H9 (cell line): ENCODE results near the gene LRRC42. TPM values are rescaled to one million over a fixed set of nuclear protein-coding genes. Genes with fewer than 3 reads are reported as not detected.

ENCODE experiments used
- DNase-seq: peaks from one replicate; pipeline ENCODE4 v3.0.0-alpha.2; 2017
- H2AFZ ChIP-seq: one replicate; pipeline ENCODE4 v1.6.1; 2013; ENCODE audit warnings: mild to moderate bottlenecking, low read length, control low read depth, moderate library complexity
- H2AK5ac ChIP-seq: 2 replicates; pipeline ENCODE4 v1.6.1; 2013; ENCODE audit warnings: low read length, control low read depth, mixed read lengths; ENCODE audit not compliant: insufficient read length
- H2BK120ac ChIP-seq: one replicate; pipeline ENCODE4 v1.6.1; 2013; ENCODE audit warnings: low read depth, mild to moderate bottlenecking, low read length, control low read depth, inconsistent platforms; ENCODE audit not compliant: poor library complexity, severe bottlenecking
- H2BK12ac ChIP-seq: 2 replicates; pipeline ENCODE4 v1.6.1; 2013; ENCODE audit warnings: low read length, control low read depth, mixed read lengths, low read depth; ENCODE audit not compliant: insufficient read length
- H2BK15ac ChIP-seq: 2 replicates; pipeline ENCODE4 v1.6.1; 2013; ENCODE audit warnings: low read depth, low read length, control low read depth
- H2BK20ac ChIP-seq: one replicate; pipeline ENCODE4 v1.6.1; 2013; ENCODE audit warnings: low read depth, mild to moderate bottlenecking, low read length, control low read depth, inconsistent platforms; ENCODE audit not compliant: poor library complexity, severe bottlenecking
- H2BK5ac ChIP-seq: 2 replicates; pipeline ENCODE4 v1.6.1; 2013; ENCODE audit warnings: low read length, control low read depth, mixed read lengths; ENCODE audit not compliant: insufficient read length
- H3K14ac ChIP-seq: 2 replicates; pipeline ENCODE4 v1.6.1; 2013; ENCODE audit warnings: low read length, control low read depth; ENCODE audit not compliant: insufficient read depth
- H3K18ac ChIP-seq: 2 replicates; pipeline ENCODE4 v1.6.1; 2013; ENCODE audit warnings: low read depth, mild to moderate bottlenecking, mixed read lengths, low read length, control low read depth; ENCODE audit not compliant: insufficient read length
- H3K23ac ChIP-seq: 2 replicates; pipeline ENCODE4 v1.6.1; 2013; ENCODE audit warnings: low read length, control low read depth, mixed read lengths, low read depth; ENCODE audit not compliant: insufficient read length
- H3K23me2 ChIP-seq: 2 replicates; pipeline ENCODE4 v1.6.1; 2013; ENCODE audit warnings: low read depth, mild to moderate bottlenecking, mixed read lengths, low read length, control low read depth; ENCODE audit not compliant: insufficient read length, poor library complexity, severe bottlenecking
- H3K27ac ChIP-seq: 2 replicates; pipeline ENCODE4 v1.5.1; 2013; ENCODE audit warnings: low read length, control low read depth, mixed read lengths, low read depth; ENCODE audit not compliant: insufficient read length
- H3K27me3 ChIP-seq: 2 replicates; pipeline ENCODE4 v1.6.1; 2013; ENCODE audit warnings: low read length, control low read depth, inconsistent platforms; ENCODE audit not compliant: insufficient read depth
- H3K4ac ChIP-seq: 2 replicates; pipeline ENCODE4 v1.6.1; 2013; ENCODE audit warnings: low read depth, mild to moderate bottlenecking, control low read depth, inconsistent platforms, low read length, moderate library complexity
- H3K4me1 ChIP-seq: 2 replicates; pipeline ENCODE4 v1.6.1; 2013; ENCODE audit warnings: low read length, control low read depth, inconsistent platforms; ENCODE audit not compliant: insufficient read depth
- H3K4me2 ChIP-seq: 2 replicates; pipeline ENCODE4 v1.6.1; 2013; ENCODE audit warnings: low read length, control low read depth, mixed read lengths; ENCODE audit not compliant: insufficient read length, insufficient read depth
- H3K56ac ChIP-seq: 2 replicates; pipeline ENCODE4 v1.6.1; 2013; ENCODE audit warnings: low read depth, mild to moderate bottlenecking, mixed read lengths, low read length, control low read depth; ENCODE audit not compliant: insufficient read length
- H3K79me1 ChIP-seq: 2 replicates; pipeline ENCODE4 v1.6.1; 2013; ENCODE audit warnings: low read depth, mild to moderate bottlenecking, moderate library complexity, low read length, control low read depth, inconsistent platforms; ENCODE audit not compliant: insufficient read depth, poor library complexity, severe bottlenecking
- H3K79me2 ChIP-seq: 2 replicates; pipeline ENCODE4 v1.6.1; 2013; ENCODE audit warnings: low read length, control low read depth, inconsistent platforms; ENCODE audit not compliant: insufficient read depth
- H3K9ac ChIP-seq: 2 replicates; pipeline ENCODE4 v1.6.1; 2013; ENCODE audit warnings: low read length, control low read depth, mixed read lengths; ENCODE audit not compliant: insufficient read length; ENCODE audit errors: extremely low read depth
- H3K9me3 ChIP-seq: one replicate; pipeline ENCODE4 v1.6.1; 2013; ENCODE audit warnings: low read depth, low read length, inconsistent platforms; ENCODE audit not compliant: control insufficient read depth
- H3T11ph ChIP-seq: one replicate; pipeline ENCODE4 v1.6.1; 2013; ENCODE audit warnings: mild to moderate bottlenecking, low read length, control low read depth, inconsistent platforms
- H4K20me1 ChIP-seq: one replicate; pipeline ENCODE4 v1.6.1; 2013; ENCODE audit not compliant: control insufficient read depth, insufficient read length, insufficient read depth
- H4K5ac ChIP-seq: 2 replicates; pipeline ENCODE4 v1.6.1; 2013; ENCODE audit warnings: low read depth, mild to moderate bottlenecking, mixed read lengths, low read length, control low read depth; ENCODE audit not compliant: insufficient read length
- H4K8ac ChIP-seq: replicated peaks from 2 replicates; pipeline ENCODE4 v1.6.1; 2013; ENCODE audit warnings: low read length, control low read depth, mixed read lengths, low read depth; ENCODE audit not compliant: insufficient read length
- H4K91ac ChIP-seq: 2 replicates; pipeline ENCODE4 v1.6.1; 2013; ENCODE audit warnings: low read depth, mild to moderate bottlenecking, moderate library complexity, mixed read lengths, low read length, control low read depth; ENCODE audit not compliant: insufficient read length
- H3K27ac Mint-ChIP-seq, 3 experiments: 2 replicates in 2 of 3; 3 replicates in 1 of 3; pipeline ENCODE4 v1.8.0; 2020 to 2021; ENCODE audit warnings: mixed read lengths in 3 of 3, mild to moderate bottlenecking in 1 of 3, moderate library complexity in 1 of 3
- H3K27me3 Mint-ChIP-seq: 2 replicates; pipeline ENCODE4 v1.8.0; 2021; ENCODE audit warnings: low read depth, mild to moderate bottlenecking, moderate library complexity, mixed read lengths
- H3K36me3 Mint-ChIP-seq, 3 experiments: 2 replicates in 2 of 3; 3 replicates in 1 of 3; pipeline ENCODE4 v1.8.0; 2020 to 2021; ENCODE audit warnings: low read depth in 3 of 3, mixed read lengths in 3 of 3; ENCODE audit not compliant: insufficient read depth in 1 of 3
- H3K4me1 Mint-ChIP-seq, 2 experiments: 2 replicates each; pipeline ENCODE4 v1.8.0; 2020; ENCODE audit warnings: mixed read lengths in 2 of 2
- H3K4me3 Mint-ChIP-seq, 2 experiments: 2 replicates in 1 of 2; 3 replicates in 1 of 2; pipeline ENCODE4 v1.8.0; 2020 to 2021; ENCODE audit warnings: mild to moderate bottlenecking in 2 of 2, mixed read lengths in 2 of 2, moderate library complexity in 1 of 2
- H3K9me3 Mint-ChIP-seq, 2 experiments: 2 replicates in 1 of 2; 3 replicates in 1 of 2; pipeline ENCODE4 v1.8.0; 2020; ENCODE audit warnings: mild to moderate bottlenecking in 2 of 2, mixed read lengths in 2 of 2, moderate library complexity in 1 of 2
- CTCF ChIP-seq: fragments of 200-600 bp; sonication (generic); conservative IDR thresholded peaks from 3 replicates; pipeline ENCODE4 v1.8.0; 2021; ENCODE audit warnings: antibody characterized with exemption, mild to moderate bottlenecking
- WGBS: extraction: QIAGEN DNeasy Blood & Tissue Kit; methylation state at CpG from one replicate; pipeline ENCODE4 v1.1.7; 2013; ENCODE audit warnings: missing lambda C conversion rate, low lambda C conversion rate, mixed read lengths; ENCODE audit not compliant: insufficient read length; ENCODE audit errors: extremely low coverage; 5-methylcytosine and 5-hydroxymethylcytosine counted together
- total RNA-seq: library from RNA; stranded (reverse); gene quantifications from 2 replicates; pipeline ENCODE4 v1.2.1, GENCODE V29; 2021

Gene LRRC42
- total RNA-seq, 1 experiment from 2014 or later = 36.3 TPM

- Histone ChIP-seq H4K91ac (no peak overlapping the region), H3K56ac (no peak overlapping the region), H3K23ac (no peak overlapping the region), H2BK120ac (no peak overlapping the region), H3K79me2 (no peaks in the 10 kb centered on the region; the same call in 1 of the 2 replicates), H3K18ac (no peak overlapping the region), H2AFZ (no peak overlapping the region), H3K4me1 (peaks cover 5% of the 10 kb centered on the region), H2BK5ac (no peak overlapping the region), H3K27me3 (no peaks in the 10 kb centered on the region), H3K27ac (no peak overlapping the region), H3K14ac (no peak overlapping the region), H2BK20ac (no peak overlapping the region), H4K8ac (no peak overlapping the region), H3K4ac (no peak overlapping the region), H3K79me1 (no peaks in the 10 kb centered on the region), H3K23me2 (peaks cover 13% of the 10 kb centered on the region), H3K9me3 (no peaks in the 10 kb centered on the region), H2BK12ac (no peak overlapping the region), H3K9ac (no peak overlapping the region), H3K4me2 (peak overlapping the region; percentile 65), H2AK5ac (no peak overlapping the region), H4K5ac (no peak overlapping the region), H2BK15ac (no peak overlapping the region), H3T11ph (no peak overlapping the region), H4K20me1 (no peaks in the 10 kb centered on the region)
- peaks cover 44 to 57% of the 10 kb centered on the region in 2 experiments for H3K4me1 Mint-ChIP-seq
- H3K36me3 Mint-ChIP-seq = peaks cover 0 to 9% (median 0%) of the 10 kb centered on the region in 3 experiments; a peak in 3 of 7 replicates
- H3K4me3 Mint-ChIP-seq = peak overlapping the region; percentile 91 to 97
- no peak for TF ChIP-seq CTCF
- no peak for DNase-seq
- no peaks in the 10 kb centered on the region for H3K9me3 Mint-ChIP-seq
- H3K27ac Mint-ChIP-seq = peak overlapping the region; percentile 51 to 87 (median 79); a peak in 5 of 7 replicates
- WGBS = no CpG with 5 or more reads among the region's 16 CpGs
- no peaks in the 10 kb centered on the region; the same call in none of the 2 replicates for H3K27me3 Mint-ChIP-seq
Observed at GRCh38 chr1:53945183-53945432, 1.0 kb upstream of the LRRC42 start.
